ENCODE results near the gene PRKCA. TPM values are rescaled to one million over a fixed set of nuclear protein-coding genes. Genes with fewer than 3 reads are reported as not detected.

Gene PRKCA
- total RNA-seq, 2 experiments from 2014 or later, result 84.4 to 87.9 TPM

DNA sequence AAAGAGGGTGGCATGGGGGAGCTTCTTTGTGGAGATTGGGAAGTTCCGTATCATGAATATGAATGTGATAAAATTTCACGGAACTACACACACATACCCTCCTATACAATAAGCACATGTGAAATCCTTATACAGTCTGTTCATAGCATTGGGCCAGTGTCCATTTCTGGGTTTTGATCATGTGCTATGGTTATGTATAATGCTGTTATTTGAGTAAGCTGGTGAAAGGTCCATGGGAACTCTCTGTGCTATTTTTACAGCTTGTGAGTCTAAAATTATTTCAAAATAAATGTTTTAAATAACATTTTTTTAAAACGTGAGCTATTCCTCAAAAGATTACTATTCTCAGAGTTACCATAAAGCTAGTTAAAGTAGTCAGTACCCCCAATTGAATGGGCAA is 327.3 kb downstream of the PRKCA start:
- ChIA-PET POLR2A (interaction anchor here (1.1 kb wide), 1 partner anchor 10 kb away, joined by 4 read pairs; no protein-coding TSS in a partner anchor), CTCF (interaction anchor here (1.1 kb wide), 1 partner anchor 60 kb away, joined by 3 read pairs; no protein-coding TSS in a partner anchor)
- intact Hi-C loops (cut with micrococcal nuclease), result no loop called here
- H3K27me3 Mint-ChIP-seq, result no peaks in the 10 kb centered on the region
- peaks cover 1% of the 10 kb centered on the region for H3K36me3 Mint-ChIP-seq (ENCODE audit: low read depth)
- no peak overlapping the region for H3K27ac Mint-ChIP-seq
- ATAC-seq, result no peak
- peaks cover 51% of the 10 kb centered on the region for H3K4me1 Mint-ChIP-seq (ENCODE audit: low read depth)
- H3K4me3 Mint-ChIP-seq, result no peak overlapping the region
- H3K9me3 Mint-ChIP-seq, result no peaks in the 10 kb centered on the region
- no peak for DNase-seq
- TF ChIP-seq CTCF (IDR thresholded peaks at IDR 0.05), result no peak

GRCh38 chr17:66630379-66630778 is 328.0 kb downstream of the PRKCA start:
- DNase-seq (no peak), ATAC-seq (no peak)
- Mint-ChIP-seq H3K9me3 (no peaks in the 10 kb centered on the region), H3K4me1 (ENCODE audit: low read depth) (peaks cover 53% of the 10 kb centered on the region), H3K4me3 (no peak overlapping the region), H3K27ac (no peak overlapping the region), H3K36me3 (ENCODE audit: low read depth) (peaks cover 3% of the 10 kb centered on the region), H3K27me3 (no peaks in the 10 kb centered on the region)
- ChIA-PET CTCF (interaction anchor here (1.1 kb wide), 1 partner anchor 60 kb away, joined by 3 read pairs; no protein-coding TSS in a partner anchor), POLR2A (interaction anchor here (1.1 kb wide), 1 partner anchor 9 kb away, joined by 4 read pairs; no protein-coding TSS in a partner anchor)
- intact Hi-C loops (cut with micrococcal nuclease), result no loop called here
- no peak for TF ChIP-seq CTCF (IDR thresholded peaks at IDR 0.05)

DNA sequence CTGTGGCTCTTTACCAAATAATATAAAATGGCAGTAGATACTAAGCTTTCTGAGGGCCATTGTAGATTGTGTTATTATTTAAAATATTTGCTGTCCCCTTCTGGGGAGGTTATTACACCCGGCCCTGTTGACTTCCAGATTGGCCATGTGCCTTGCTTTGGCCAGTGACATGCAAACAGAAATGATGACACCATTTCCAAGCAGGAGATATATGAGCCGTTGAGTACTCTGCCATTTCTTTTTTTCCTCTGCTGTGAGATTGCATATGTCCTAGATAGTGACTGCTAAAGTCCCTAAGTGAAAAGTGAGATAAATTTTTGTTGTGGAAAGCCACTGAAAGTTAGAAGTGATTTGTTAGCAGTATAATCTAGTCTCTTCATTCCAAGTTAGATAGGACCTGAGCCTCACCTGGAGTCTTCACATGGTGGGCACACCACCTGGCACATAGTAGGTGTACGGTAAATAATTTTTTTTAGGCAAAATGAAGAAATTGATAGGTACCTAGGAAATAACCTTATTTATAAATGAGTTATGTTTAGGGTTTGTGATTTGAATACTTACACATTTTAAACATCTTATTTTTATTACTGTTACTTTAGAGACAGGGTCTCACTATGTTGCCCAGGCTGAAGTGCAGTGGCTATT is 328.5 kb downstream of the PRKCA start:
- H3K27ac Mint-ChIP-seq, result no peak overlapping the region
- intact Hi-C loops (cut with micrococcal nuclease), result no loop called here
- POLR2A ChIA-PET, result interaction anchor here (1.1 kb wide), 1 partner anchor 9 kb away, joined by 4 read pairs; no protein-coding TSS in a partner anchor
- H3K27me3 Mint-ChIP-seq, result no peaks in the 10 kb centered on the region
- no peak for TF ChIP-seq CTCF (IDR thresholded peaks at IDR 0.05)
- peaks cover 6% of the 10 kb centered on the region for H3K36me3 Mint-ChIP-seq (ENCODE audit: low read depth)
- peaks cover 59% of the 10 kb centered on the region for H3K4me1 Mint-ChIP-seq (ENCODE audit: low read depth)
- no peak overlapping the region for H3K4me3 Mint-ChIP-seq
- DNase-seq, result no peak
- no peaks in the 10 kb centered on the region for H3K9me3 Mint-ChIP-seq
- ATAC-seq, result no peak
- CTCF ChIA-PET, result no interaction called here

GRCh38 chr17:66632731-66633130 is 330.3 kb downstream of the PRKCA start:
- POLR2A ChIA-PET, result interaction anchor here (0.9 to 1.6 kb wide), 2 partner anchors 16 to 34 kb away, joined by 4 read pairs; no protein-coding TSS in a partner anchor
- no peak for TF ChIP-seq CTCF (IDR thresholded peaks at IDR 0.05)
- Mint-ChIP-seq H3K9me3 (no peaks in the 10 kb centered on the region), H3K4me3 (no peak overlapping the region), H3K27ac (peak overlapping the region; percentile 88), H3K36me3 (ENCODE audit: low read depth) (peaks cover 9% of the 10 kb centered on the region), H3K27me3 (no peaks in the 10 kb centered on the region), H3K4me1 (ENCODE audit: low read depth) (peaks cover 60% of the 10 kb centered on the region)
- CTCF ChIA-PET, result no interaction called here
- ATAC-seq (no peak), DNase-seq (no peak)
- intact Hi-C loops (cut with micrococcal nuclease), result no loop called here

DNA sequence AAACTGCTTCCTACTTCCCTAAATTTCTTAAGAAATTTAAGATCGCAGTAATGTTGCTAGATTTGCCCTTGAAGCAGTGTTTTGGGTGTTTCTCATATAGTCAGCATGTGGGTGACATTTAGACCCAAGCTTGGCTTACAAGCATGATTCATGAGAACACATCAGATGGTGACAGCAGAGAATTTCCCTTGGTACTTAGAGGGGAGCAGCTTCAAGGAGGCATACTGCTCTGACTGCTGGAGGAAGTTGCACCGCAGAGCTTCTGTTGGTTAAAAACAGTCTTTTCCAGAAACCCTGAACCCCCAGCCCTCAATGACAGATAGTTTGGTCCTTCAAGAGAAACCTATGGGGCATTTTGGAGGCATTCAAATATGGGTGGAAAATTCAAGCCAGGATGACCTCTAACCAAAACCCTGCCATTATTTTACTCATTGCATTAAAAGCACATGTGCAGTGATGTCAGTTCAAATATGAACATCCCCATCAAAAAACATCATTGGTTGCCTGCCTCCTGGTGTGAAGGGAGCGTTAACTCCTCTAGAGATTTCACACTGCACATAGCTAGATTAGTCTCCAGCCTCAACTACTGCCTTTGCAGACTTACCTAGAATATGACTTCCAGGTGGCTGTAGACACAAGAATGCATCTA is 331.0 kb downstream of the PRKCA start:
- POLR2A ChIA-PET, result interaction anchor here (0.9 to 1.6 kb wide), 3 partner anchors 17 to 167 kb away, joined by 3 to 4 read pairs (median 4); no protein-coding TSS in a partner anchor

More for the DNA sequence above, 331.0 kb downstream of the PRKCA start:
- peaks cover 9% of the 10 kb centered on the region for H3K36me3 Mint-ChIP-seq (ENCODE audit: low read depth)
- H3K4me3 Mint-ChIP-seq, result no peak overlapping the region
- no peaks in the 10 kb centered on the region for H3K9me3 Mint-ChIP-seq
- peaks cover 64% of the 10 kb centered on the region for H3K4me1 Mint-ChIP-seq (ENCODE audit: low read depth)
- CTCF ChIA-PET, result no interaction called here
- no peaks in the 10 kb centered on the region for H3K27me3 Mint-ChIP-seq
- intact Hi-C loops (cut with micrococcal nuclease), result no loop called here
- peak; percentile 96 for ATAC-seq
- peak; percentile 79 for DNase-seq
- peak overlapping the region; percentile 88 for H3K27ac Mint-ChIP-seq
- no peak for TF ChIP-seq CTCF (IDR thresholded peaks at IDR 0.05)
